ENCODE measurements around the gene ZNF710. TPM values are rescaled to one million over a fixed set of nuclear protein-coding genes. Genes with fewer than 3 reads are reported as not detected.

The ZNF710 gene
- total and polyA plus RNA-seq, 2 of the 4 experiments (the other 2 are of a cell fraction) = 7.6 to 8.2 TPM

DNA sequence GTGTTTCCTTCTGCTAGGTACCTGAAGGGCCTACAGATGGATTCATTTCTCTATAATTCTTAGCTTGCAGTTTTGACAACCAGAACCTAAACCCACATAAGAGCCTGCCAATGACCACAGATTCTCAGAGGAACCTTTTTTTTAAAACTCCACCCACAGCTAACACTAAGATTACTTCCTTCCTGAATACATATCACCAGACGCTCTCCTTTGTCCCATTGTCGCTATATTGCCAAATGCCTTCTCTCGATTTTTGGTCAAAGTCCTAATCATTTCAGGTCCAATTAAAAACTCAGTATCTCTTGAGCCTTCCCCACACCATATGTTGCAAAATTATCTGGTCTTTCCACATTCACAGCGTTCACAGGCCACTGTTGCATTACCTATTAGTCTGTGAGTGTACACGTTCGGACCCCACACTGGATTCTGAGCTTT is 12.4 kb downstream of the ZNF710 start:
- Histone ChIP-seq H3K9ac (ENCODE audit: low read depth, low read length) (no peak overlapping the region), H2AFZ (replicated peaks; ENCODE audit: low read length, poor library complexity) (no peak overlapping the region), H3K23ac (ENCODE audit: low read depth, low read length) (no peak overlapping the region), H2BK120ac (ENCODE audit: low read depth, low read length) (no peak overlapping the region), H3K9me3 (ENCODE audit: control insufficient read depth, insufficient read depth, low read length) (peaks cover 6% of the 10 kb centered on the region), H3K18ac (ENCODE audit: low read depth, low read length) (no peak overlapping the region), H3K56ac (ENCODE audit: extremely low read depth, insufficient read depth, low read length) (no peak overlapping the region), H3K14ac (replicated peaks; ENCODE audit: low read depth, low read length) (no peak overlapping the region), H2AK9ac (replicated peaks; ENCODE audit: low read depth, low read length, poor library complexity) (no peak overlapping the region), H2AK5ac (ENCODE audit: low read depth, low read length) (no peak overlapping the region), H3K4me3 (ENCODE audit: insufficient read depth, low read depth, low read length) (no peak overlapping the region), H4K8ac (ENCODE audit: low read depth in 2 of 2, low read length in 2 of 2) (no peak overlapping the region), H3K9me1 (ENCODE audit: insufficient read depth, low read length) (peaks cover 9% of the 10 kb centered on the region; the same call in 1 of the 2 replicates), H2BK5ac (ENCODE audit: low read depth, low read length, poor library complexity, severe bottlenecking) (no peak overlapping the region), H3K79me1 (ENCODE audit: low read depth in 1 of 2, low read length in 2 of 2) (peaks cover 38 to 65% of the 10 kb centered on the region in 2 experiments), H2BK15ac (ENCODE audit: low read depth, low read length) (no peak overlapping the region), H4K5ac (ENCODE audit: low read depth, low read length) (no peak overlapping the region), H4K20me1 (ENCODE audit: insufficient read depth, low read length) (peaks cover 20% of the 10 kb centered on the region), H3K36me3 (ENCODE audit: control insufficient read depth, insufficient read depth, low read length) (no peaks in the 10 kb centered on the region), H3K27ac (ENCODE audit: insufficient read depth, low read length) (no peak overlapping the region), H4K91ac (ENCODE audit: insufficient read depth, low read depth, low read length) (no peak overlapping the region), H3K27me3 (ENCODE audit: control insufficient read depth, insufficient read depth, low read length) (no peaks in the 10 kb centered on the region), H3K4ac (ENCODE audit: low read depth, low read length) (no peak overlapping the region), H3K4me2 (ENCODE audit: low read depth, low read length) (no peak overlapping the region), H3K4me1 (ENCODE audit: control insufficient read depth, insufficient read depth, low read length) (peaks cover 1% of the 10 kb centered on the region; the same call in 1 of the 2 replicates), H2BK20ac (ENCODE audit: low read depth, low read length) (no peak overlapping the region)
- no peak for TF ChIP-seq RAD21 (IDR thresholded peaks at IDR 0.05; ENCODE audit: low read length)
- TF ChIP-seq POLR2A (IDR thresholded peaks at IDR 0.05; ENCODE audit: low read depth, low read length) = no peak
- no peak for TF ChIP-seq MAFK (IDR thresholded peaks at IDR 0.05; ENCODE audit: low read depth, low read length)
- TF ChIP-seq RCOR1 (IDR thresholded peaks at IDR 0.05; ENCODE audit: insufficient replicate concordance, low read length) = no peak
- no peak for TF ChIP-seq SMC3 (IDR thresholded peaks at IDR 0.05; ENCODE audit: low read depth, low read length)
- no peak for TF ChIP-seq CEBPB (IDR thresholded peaks at IDR 0.05; ENCODE audit: low read depth, low read length)
- TF ChIP-seq, protein P1, sequence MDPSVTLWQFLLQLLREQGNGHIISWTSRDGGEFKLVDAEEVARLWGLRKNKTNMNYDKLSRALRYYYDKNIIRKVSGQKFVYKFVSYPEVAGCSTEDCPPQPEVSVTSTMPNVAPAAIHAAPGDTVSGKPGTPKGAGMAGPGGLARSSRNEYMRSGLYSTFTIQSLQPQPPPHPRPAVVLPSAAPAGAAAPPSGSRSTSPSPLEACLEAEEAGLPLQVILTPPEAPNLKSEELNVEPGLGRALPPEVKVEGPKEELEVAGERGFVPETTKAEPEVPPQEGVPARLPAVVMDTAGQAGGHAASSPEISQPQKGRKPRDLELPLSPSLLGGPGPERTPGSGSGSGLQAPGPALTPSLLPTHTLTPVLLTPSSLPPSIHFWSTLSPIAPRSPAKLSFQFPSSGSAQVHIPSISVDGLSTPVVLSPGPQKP (IDR thresholded peaks at IDR 0.05; ENCODE audit: borderline replicate concordance, low read depth, low read length) = no peak
- no peak for TF ChIP-seq MAZ (IDR thresholded peaks at IDR 0.05; ENCODE audit: borderline replicate concordance, low read depth, low read length)
- TF ChIP-seq CHD1 (IDR thresholded peaks at IDR 0.05; ENCODE audit: low read depth, low read length) = no peak
- TF ChIP-seq, protein P2, sequence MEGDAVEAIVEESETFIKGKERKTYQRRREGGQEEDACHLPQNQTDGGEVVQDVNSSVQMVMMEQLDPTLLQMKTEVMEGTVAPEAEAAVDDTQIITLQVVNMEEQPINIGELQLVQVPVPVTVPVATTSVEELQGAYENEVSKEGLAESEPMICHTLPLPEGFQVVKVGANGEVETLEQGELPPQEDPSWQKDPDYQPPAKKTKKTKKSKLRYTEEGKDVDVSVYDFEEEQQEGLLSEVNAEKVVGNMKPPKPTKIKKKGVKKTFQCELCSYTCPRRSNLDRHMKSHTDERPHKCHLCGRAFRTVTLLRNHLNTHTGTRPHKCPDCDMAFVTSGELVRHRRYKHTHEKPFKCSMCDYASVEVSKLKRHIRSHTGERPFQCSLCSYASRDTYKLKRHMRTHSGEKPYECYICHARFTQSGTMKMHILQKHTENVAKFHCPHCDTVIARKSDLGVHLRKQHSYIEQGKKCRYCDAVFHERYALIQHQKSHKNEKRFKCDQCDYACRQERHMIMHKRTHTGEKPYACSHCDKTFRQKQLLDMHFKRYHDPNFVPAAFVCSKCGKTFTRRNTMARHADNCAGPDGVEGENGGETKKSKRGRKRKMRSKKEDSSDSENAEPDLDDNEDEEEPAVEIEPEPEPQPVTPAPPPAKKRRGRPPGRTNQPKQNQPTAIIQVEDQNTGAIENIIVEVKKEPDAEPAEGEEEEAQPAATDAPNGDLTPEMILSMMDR (conservative IDR thresholded peaks at IDR 0.05; ENCODE audit: low read depth, low read length) = no peak
- TF ChIP-seq RFX5 (IDR thresholded peaks at IDR 0.05; ENCODE audit: low read depth, low read length) = no peak
- dilution Hi-C loops (cut with HindIII; ENCODE audit: low sequenced_read_pairs, unreplicated experiment) = no loop called here
- ATAC-seq (ENCODE audit: low read depth) = no peak
- no TSS peak for BruUV-seq (replicated peaks)
- CTCF ChIA-PET = no interaction called here
- in situ Hi-C loops (cut with MboI; ENCODE audit: low sequenced_read_pairs) = no loop called here
- intact Hi-C loops (cut with micrococcal nuclease) = no loop called here
- WGBS, 2 experiments (ENCODE audit: extremely low coverage in 2 of 2, insufficient read length in 1 of 2) = 100% methylated on average over 2 of the region's 6 CpGs; no CpG with 5 or more reads in 1 of the 2 experiments
- POLR2A ChIA-PET (ENCODE audit: unreplicated experiment) = no interaction called here
- no peak for DNase-seq
